Chondrocyte (in vitro differentiated cells): ENCODE data around the gene RSPO4. TPM values are rescaled to one million over a fixed set of nuclear protein-coding genes. Genes with fewer than 3 reads are reported as not detected.
"Not testable (repeated sequence)": the region's sequence is repeated elsewhere in the genome, so short reads cannot be mapped to it uniquely, and the experiment has no call there.

ENCODE experiments used
- DNase-seq: peaks from one replicate; pipeline ENCODE4 v3.0.0; 2021; ENCODE audit warnings: mixed read lengths, low spot score
- H3K27ac Mint-ChIP-seq: one replicate; pipeline ENCODE4 v1.8.0; 2021; ENCODE audit warnings: mild to moderate bottlenecking, moderate library complexity, mixed read lengths; ENCODE audit not compliant: unreplicated experiment
- H3K27me3 Mint-ChIP-seq: 2 replicates; pipeline ENCODE4 v1.8.0; 2021; ENCODE audit warnings: low read depth, mixed read lengths
- H3K36me3 Mint-ChIP-seq: 2 replicates; pipeline ENCODE4 v1.8.0; 2021; ENCODE audit warnings: low read depth, mixed read lengths
- H3K4me1 Mint-ChIP-seq: 2 replicates; pipeline ENCODE4 v1.8.0; 2021; ENCODE audit warnings: low read depth, mild to moderate bottlenecking, mixed read lengths
- H3K4me3 Mint-ChIP-seq: one replicate; pipeline ENCODE4 v1.8.0; 2021; ENCODE audit warnings: mild to moderate bottlenecking, moderate library complexity, mixed read lengths; ENCODE audit not compliant: unreplicated experiment
- H3K9me3 Mint-ChIP-seq: 2 replicates; pipeline ENCODE4 v1.8.0; 2021; ENCODE audit warnings: low read depth, mixed read lengths
- CTCF ChIP-seq: fragments of 200-600 bp; sonication (generic); IDR thresholded peaks from 2 replicates; pipeline ENCODE4 v1.5.0; 2021; ENCODE audit warnings: antibody characterized with exemption, mild to moderate bottlenecking, moderate library complexity
- total RNA-seq: library from RNA; stranded (reverse); gene quantifications from 3 replicates; pipeline ENCODE4 v1.2.1, GENCODE V29; 2021

The RSPO4 gene
- total RNA-seq, 1 donor from 2014 or later: not detected

DNA sequence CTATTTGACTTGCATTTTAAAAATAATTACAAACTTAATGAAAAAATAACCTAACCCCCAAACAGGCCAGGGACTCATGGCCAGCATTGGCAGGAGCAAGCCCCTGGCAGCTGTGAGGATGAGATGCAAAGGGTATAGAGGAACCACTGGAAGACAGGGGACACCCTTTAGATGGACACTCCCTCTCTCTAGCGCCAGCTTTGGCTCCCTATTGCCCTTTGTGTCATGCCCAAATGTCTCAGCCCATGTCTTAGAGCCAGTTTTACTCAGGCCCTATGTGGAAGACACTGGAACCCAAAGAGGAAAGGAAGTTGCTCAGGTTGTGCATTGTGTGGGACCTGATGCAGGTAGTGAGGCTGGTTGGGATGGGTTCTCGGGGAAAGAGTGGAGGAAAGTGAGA lies 34.9 kb upstream of the RSPO4 start:
- Mint-ChIP-seq H3K4me3 (no peak overlapping the region), H3K9me3 (no peaks in the 10 kb centered on the region), H3K4me1 (no peaks in the 10 kb centered on the region), H3K36me3 (no peaks in the 10 kb centered on the region), H3K27ac (no peak overlapping the region), H3K27me3 (no peaks in the 10 kb centered on the region)
- DNase-seq: no peak
- no peak for TF ChIP-seq CTCF

DNA sequence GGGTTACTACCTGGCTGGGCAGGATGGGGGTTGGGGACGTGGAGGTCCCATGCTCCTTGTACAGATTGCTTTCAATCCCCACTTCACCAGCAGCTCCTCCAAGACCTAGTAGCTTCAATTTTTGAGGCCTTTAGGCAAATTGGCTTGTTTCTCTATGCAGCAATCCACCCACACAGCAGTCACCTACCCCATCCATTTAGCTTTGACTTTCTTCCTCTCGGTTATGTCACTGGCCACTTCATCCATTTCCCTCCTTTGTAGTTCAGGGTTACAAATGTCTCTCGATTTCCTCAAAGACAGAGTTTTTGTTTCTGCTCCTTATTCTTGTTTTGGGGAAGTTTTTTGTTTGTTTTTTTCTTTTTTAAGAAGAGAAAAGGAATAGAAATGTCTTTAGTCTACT lies 33.4 kb upstream of the RSPO4 start:
- no peaks in the 10 kb centered on the region for H3K9me3 Mint-ChIP-seq
- no peaks in the 10 kb centered on the region for H3K4me1 Mint-ChIP-seq
- TF ChIP-seq CTCF: no peak
- no peaks in the 10 kb centered on the region for H3K27me3 Mint-ChIP-seq
- H3K27ac Mint-ChIP-seq: no peak overlapping the region
- DNase-seq: no peak
- H3K4me3 Mint-ChIP-seq: no peak overlapping the region
- no peaks in the 10 kb centered on the region for H3K36me3 Mint-ChIP-seq

- H3K27ac Mint-ChIP-seq: no peak overlapping the region
- H3K36me3 Mint-ChIP-seq: no peaks in the 10 kb centered on the region
- no peaks in the 10 kb centered on the region for H3K9me3 Mint-ChIP-seq
- H3K4me3 Mint-ChIP-seq: no peak overlapping the region
- DNase-seq: no peak
- H3K4me1 Mint-ChIP-seq: no peaks in the 10 kb centered on the region
- H3K27me3 Mint-ChIP-seq: no peaks in the 10 kb centered on the region
- TF ChIP-seq CTCF: no peak
Measured at GRCh38 chr20:1034415-1034789, 32.3 kb upstream of the RSPO4 start.

DNA sequence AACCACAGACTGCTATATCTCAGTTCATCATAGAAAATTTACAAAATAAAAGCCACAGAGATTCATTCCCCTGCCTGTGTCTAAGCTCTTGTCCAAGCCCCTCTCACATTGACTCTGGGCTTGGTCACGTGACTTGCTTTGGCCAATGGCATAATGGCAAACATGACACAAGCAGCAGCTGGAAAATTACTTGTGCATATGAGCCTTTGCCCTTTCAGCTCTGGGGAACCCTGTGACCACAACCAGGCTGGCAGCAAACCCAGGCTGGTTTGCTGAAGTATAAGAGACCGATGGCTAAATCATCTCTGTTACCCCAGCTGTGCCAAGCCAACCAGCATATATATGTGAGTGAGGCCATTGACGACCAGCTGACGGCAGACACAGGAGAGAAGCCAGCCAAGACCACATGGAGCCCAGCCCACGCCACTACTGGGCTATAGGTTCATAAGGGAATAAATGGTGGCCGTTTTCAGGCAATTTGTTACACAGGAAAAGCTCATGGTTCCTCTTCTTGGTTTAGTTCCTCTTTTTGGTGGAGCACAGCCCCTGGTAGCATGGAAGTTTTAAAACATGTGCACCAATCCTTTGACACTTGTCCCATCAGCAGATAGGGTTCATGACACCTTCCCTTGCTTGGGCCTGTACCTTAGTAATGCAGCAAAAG lies 31.8 kb upstream of the RSPO4 start:
- H3K4me1 Mint-ChIP-seq: no peaks in the 10 kb centered on the region
- no peak for TF ChIP-seq CTCF
- no peaks in the 10 kb centered on the region for H3K27me3 Mint-ChIP-seq
- H3K9me3 Mint-ChIP-seq: no peaks in the 10 kb centered on the region
- H3K36me3 Mint-ChIP-seq: no peaks in the 10 kb centered on the region
- DNase-seq: no peak
- H3K4me3 Mint-ChIP-seq: no peak overlapping the region
- no peak overlapping the region for H3K27ac Mint-ChIP-seq

- Mint-ChIP-seq H3K27ac (no peak overlapping the region), H3K4me1 (no peaks in the 10 kb centered on the region), H3K9me3 (no peaks in the 10 kb centered on the region), H3K4me3 (no peak overlapping the region), H3K27me3 (peaks cover 2% of the 10 kb centered on the region), H3K36me3 (no peaks in the 10 kb centered on the region)
- no peak for TF ChIP-seq CTCF
- DNase-seq: no peak
Measured at GRCh38 chr20:1029980-1030379, 27.9 kb upstream of the RSPO4 start.

DNA sequence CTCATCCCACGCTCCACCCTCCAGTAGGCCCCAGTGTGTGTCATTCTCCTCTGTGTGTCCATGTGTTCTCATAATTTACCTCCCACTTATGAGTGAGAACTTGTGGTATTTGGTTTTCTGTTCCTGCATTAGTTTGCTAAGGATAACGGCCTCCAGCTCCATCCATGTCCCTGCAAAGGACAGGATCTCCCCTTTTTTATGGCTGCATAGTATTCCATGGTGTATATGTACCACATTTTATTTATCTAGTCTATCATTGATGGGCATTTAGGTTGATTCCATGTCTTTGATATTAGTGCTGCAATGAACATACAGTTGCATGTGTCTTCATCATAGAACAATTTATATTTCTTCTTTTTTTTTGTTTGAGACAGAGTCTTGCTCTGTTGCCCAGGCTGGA lies 24.1 kb upstream of the RSPO4 start:
- H3K36me3 Mint-ChIP-seq, H3K4me1 Mint-ChIP-seq, H3K27me3 Mint-ChIP-seq, H3K9me3 Mint-ChIP-seq, DNase-seq, H3K27ac Mint-ChIP-seq, H3K4me3 Mint-ChIP-seq: not testable (repeated sequence)
